GM23338 (cell line): ENCODE data around the gene TCP11L1. TPM values are rescaled to one million over a fixed set of nuclear protein-coding genes. Genes with fewer than 3 reads are reported as not detected.

Source experiments
- ATAC-seq: fragments of 200-7000 bp; cut with Tn5 transposase; 3 replicates; pipeline ENCODE4 v1.9.1; 2020
- DNase-seq: peaks from one replicate; pipeline ENCODE4 v3.0.0-alpha.2; 2015; ENCODE audit warnings: low spot score
- H2AFZ ChIP-seq: fragments of 200-600 bp; sonication (generic); 2 replicates; pipeline ENCODE4 v1.8.0; 2016; ENCODE audit warnings: antibody characterized with exemption, mild to moderate bottlenecking, moderate library complexity
- H3F3A ChIP-seq: fragments of 200-600 bp; sonication (generic); replicated peaks from 2 replicates; pipeline ENCODE4 v1.8.0; 2017; ENCODE audit warnings: antibody characterized with exemption, mixed run types, low read depth
- H3K27ac ChIP-seq: fragments of 200-600 bp; sonication (generic); 2 replicates; pipeline ENCODE4 v1.6.1; 2016; ENCODE audit warnings: low read depth
- H3K27me3 ChIP-seq: fragments of 200-600 bp; sonication (generic); 2 replicates; pipeline ENCODE4 v1.8.0; 2016; ENCODE audit warnings: mild to moderate bottlenecking, mixed run types, moderate library complexity; ENCODE audit not compliant: insufficient read depth
- H3K36me3 ChIP-seq: fragments of 200-600 bp; sonication (generic); 2 replicates; pipeline ENCODE4 v1.8.0; 2016; ENCODE audit warnings: mild to moderate bottlenecking; ENCODE audit not compliant: insufficient read depth
- H3K4me1 ChIP-seq: fragments of 200-600 bp; sonication (generic); 2 replicates; pipeline ENCODE4 v1.8.0; 2016; ENCODE audit warnings: mild to moderate bottlenecking, moderate library complexity; ENCODE audit not compliant: insufficient read depth
- H3K4me2 ChIP-seq: fragments of 200-600 bp; sonication (generic); 2 replicates; pipeline ENCODE4 v1.7.1; 2017; ENCODE audit warnings: mixed run types
- H3K4me3 ChIP-seq: fragments of 200-600 bp; sonication (generic); 2 replicates; pipeline ENCODE4 v1.6.1; 2016; ENCODE audit warnings: mixed run types
- H3K79me2 ChIP-seq: fragments of 200-600 bp; sonication (generic); replicated peaks from 2 replicates; pipeline ENCODE4 v1.8.0; 2017; ENCODE audit warnings: mild to moderate bottlenecking; ENCODE audit not compliant: insufficient read depth
- H3K9me2 ChIP-seq: fragments of 200-600 bp; sonication (generic); 2 replicates; pipeline ENCODE4 v1.8.0; 2017; ENCODE audit not compliant: insufficient read depth
- H4K20me1 ChIP-seq: fragments of 200-600 bp; sonication (generic); replicated peaks from 2 replicates; pipeline ENCODE4 v1.8.0; 2017; ENCODE audit warnings: mild to moderate bottlenecking; ENCODE audit not compliant: insufficient read depth
- H3K27ac Mint-ChIP-seq: 2 replicates; pipeline ENCODE4 v1.8.0; 2020; ENCODE audit warnings: inconsistent platforms, mild to moderate bottlenecking, moderate library complexity, mixed read lengths
- H3K27me3 Mint-ChIP-seq: 3 replicates; pipeline ENCODE4 v1.8.0; 2022; ENCODE audit warnings: low read depth, mild to moderate bottlenecking, moderate library complexity, mixed read lengths, inconsistent platforms; ENCODE audit not compliant: insufficient read depth, poor library complexity
- H3K36me3 Mint-ChIP-seq: 3 replicates; pipeline ENCODE4 v1.8.0; 2021; ENCODE audit warnings: low read depth, mild to moderate bottlenecking, inconsistent platforms, moderate library complexity, mixed read lengths
- H3K4me1 Mint-ChIP-seq: 3 replicates; pipeline ENCODE4 v1.8.0; 2020; ENCODE audit warnings: mild to moderate bottlenecking, inconsistent platforms, mixed read lengths
- H3K4me3 Mint-ChIP-seq: 3 replicates; pipeline ENCODE4 v1.8.0; 2021; ENCODE audit warnings: moderate library complexity, mild to moderate bottlenecking, inconsistent platforms, mixed read lengths
- H3K9me3 Mint-ChIP-seq: 3 replicates; pipeline ENCODE4 v1.8.0; 2020; ENCODE audit warnings: moderate library complexity, mild to moderate bottlenecking, inconsistent platforms, mixed read lengths
- CREB1 ChIP-seq: fragments of 250-450 bp; sonication (Bioruptor Pico); IDR thresholded peaks from 2 replicates; pipeline ENCODE4 v1.5.0; 2020; ENCODE audit warnings: low read depth, mild to moderate bottlenecking, moderate library complexity
- CTCF ChIP-seq, 2 experiments: fragments of 200-600 bp in 1 of 2; sonication (generic) in 1 of 2; conservative IDR thresholded peaks; 2 replicates each; pipeline versions ENCODE4 v1.5.1 to v1.6.1; 2016 to 2017; ENCODE audit warnings: antibody characterized with exemption in 2 of 2, low read depth in 2 of 2, mild to moderate bottlenecking in 2 of 2, moderate library complexity in 1 of 2
- ETS1 ChIP-seq: IDR thresholded peaks from 2 replicates; pipeline ENCODE4 v1.6.1; 2016; ENCODE audit warnings: antibody characterized with exemption
- EZH2 ChIP-seq: fragments of 200-600 bp; sonication (generic); IDR thresholded peaks from one replicate; pipeline ENCODE4 v1.8.0; 2017; ENCODE audit warnings: antibody characterized with exemption, mild to moderate bottlenecking, low read depth; ENCODE audit not compliant: unreplicated experiment
- EZH2phosphoT487 ChIP-seq: fragments of 200-600 bp; sonication (generic); IDR thresholded peaks from one replicate; pipeline ENCODE4 v1.8.1; 2018; ENCODE audit warnings: antibody characterized with exemption; ENCODE audit not compliant: unreplicated experiment
- JUNB ChIP-seq: IDR thresholded peaks from one replicate; pipeline ENCODE4 v1.6.1; 2016; ENCODE audit warnings: antibody characterized with exemption; ENCODE audit not compliant: unreplicated experiment
- NANOG ChIP-seq: IDR thresholded peaks from 2 replicates; pipeline ENCODE4 v1.6.1; 2016; ENCODE audit warnings: antibody characterized with exemption, borderline replicate concordance
- POLR2AphosphoS5 ChIP-seq: IDR thresholded peaks from 2 replicates; pipeline ENCODE4 v1.6.1; 2016; ENCODE audit warnings: antibody characterized with exemption, low read depth
- REST ChIP-seq: IDR thresholded peaks from one replicate; pipeline ENCODE4 v1.6.1; 2018; ENCODE audit warnings: antibody characterized with exemption; ENCODE audit not compliant: unreplicated experiment
- STAT1 ChIP-seq: IDR thresholded peaks from one replicate; pipeline ENCODE4 v1.6.1; 2016; ENCODE audit warnings: antibody characterized with exemption; ENCODE audit not compliant: unreplicated experiment
- ZNF114 ChIP-seq: fragments of 250-450 bp; sonication (Bioruptor Pico); IDR thresholded peaks from 2 replicates; pipeline ENCODE4 v1.5.0; 2020; ENCODE audit warnings: mild to moderate bottlenecking, moderate library complexity
- ZNF331 ChIP-seq: fragments of 250-450 bp; sonication (Bioruptor Pico); IDR thresholded peaks from 2 replicates; pipeline ENCODE4 v1.5.0; 2020; ENCODE audit warnings: low read depth, mild to moderate bottlenecking, moderate library complexity
- ZNF462 ChIP-seq: fragments of 250-450 bp; sonication (Bioruptor Pico); IDR thresholded peaks from 2 replicates; pipeline ENCODE4 v1.5.0; 2020; ENCODE audit warnings: mild to moderate bottlenecking, moderate library complexity
- polyA plus RNA-seq: library from polyadenylated mRNA; unstranded; fragments of >200 nt; fragmentation: Nextera tagmentation; extraction: Ambion mirVana; gene quantifications from 2 replicates; pipeline ENCODE4 v1.2.1, GENCODE V29; 2016
- total RNA-seq: library from RNA; depleted of rRNA; stranded (reverse); fragments of >200 nt; shearing (Covaris generic); gene quantifications from 2 replicates; pipeline ENCODE4 v1.2.3, GENCODE V29; 2014

TCP11L1 gene
- total and polyA plus RNA-seq, 2 experiments from 2014 or later, result 5.0 to 39.0 TPM

GRCh38 chr11:33028537-33028914 is 10.8 kb upstream of the TCP11L1 start:
- H3K27me3 Mint-ChIP-seq, result no peaks in the 10 kb centered on the region
- H3K4me1 Mint-ChIP-seq, result peaks cover 10% of the 10 kb centered on the region
- no peaks in the 10 kb centered on the region; the same call in 2 of the 3 replicates for H3K36me3 Mint-ChIP-seq
- H3K36me3 ChIP-seq, result no peaks in the 10 kb centered on the region; the same call in 1 of the 2 replicates
- no peak overlapping the region for H3K4me3 ChIP-seq
- no peak for TF ChIP-seq CTCF (conservative IDR thresholded peaks at IDR 0.05; ENCODE audit: low read depth in 2 of 2)
- no peak for TF ChIP-seq ETS1
- no peak for TF ChIP-seq ZNF331
- TF ChIP-seq NANOG, result no peak
- no peak for TF ChIP-seq REST
- no peak for TF ChIP-seq ZNF114 (CRISPR knock-in tag)
- TF ChIP-seq CREB1, result no peak
- TF ChIP-seq JUNB, result no peak
- TF ChIP-seq ZNF462 (CRISPR knock-in tag), result no peak
- TF ChIP-seq POLR2AphosphoS5, result no peak
- no peak for TF ChIP-seq EZH2
- TF ChIP-seq EZH2phosphoT487, result no peak
- no peak for TF ChIP-seq STAT1
- no peak overlapping the region for H3K27ac ChIP-seq
- no peaks in the 10 kb centered on the region for H3K79me2 ChIP-seq
- H3F3A ChIP-seq, result no peaks in the 10 kb centered on the region
- H4K20me1 ChIP-seq, result no peaks in the 10 kb centered on the region
- no peaks in the 10 kb centered on the region for H3K9me2 ChIP-seq
- H3K9me3 Mint-ChIP-seq, result no peaks in the 10 kb centered on the region
- no peak overlapping the region for H3K27ac Mint-ChIP-seq
- no peak overlapping the region for H3K4me3 Mint-ChIP-seq
- ATAC-seq (no peak), DNase-seq (no peak)
- H3K4me2 ChIP-seq, result no peak overlapping the region
- H3K4me1 ChIP-seq, result peaks cover 10% of the 10 kb centered on the region; the same call in 1 of the 2 replicates
- H2AFZ ChIP-seq, result no peak overlapping the region
- H3K27me3 ChIP-seq, result no peaks in the 10 kb centered on the region
